ENCODE measurements around the gene PUS10. TPM values are rescaled to one million over a fixed set of nuclear protein-coding genes. Genes with fewer than 3 reads are reported as not detected.

Gene PUS10
- total RNA-seq, 1 experiment from 2014 or later, result 5.2 TPM

- no peak for DNase-seq (ENCODE audit: low read depth, low spot score)
- H3K9me3 ChIP-seq (ENCODE audit: control insufficient read depth, insufficient read depth, low read depth, low read length), result no peaks in the 10 kb centered on the region
- TF ChIP-seq REST (IDR thresholded peaks at IDR 0.05; ENCODE audit: insufficient read depth in 1 of 2, low read depth in 2 of 2, low read length in 1 of 2) (no peak), CTCF (IDR thresholded peaks at IDR 0.05) (no peak), POLR2AphosphoS5 (IDR thresholded peaks at IDR 0.05; ENCODE audit: low read depth, low read length) (no peak)
- ChIA-PET POLR2A (no interaction called here), CTCF (no interaction called here)
- H3K27me3 ChIP-seq (ENCODE audit: control insufficient read depth, insufficient read depth, low read length), result no peaks in the 10 kb centered on the region
- H3K4me1 ChIP-seq (ENCODE audit: control insufficient read depth, insufficient read depth, low read length), result no peaks in the 10 kb centered on the region
- no peak overlapping the region for H3K27ac ChIP-seq (ENCODE audit: low read length)
- intact Hi-C loops (cut with micrococcal nuclease; ENCODE audit: unreplicated experiment), result no loop called here
- no peak overlapping the region for H3K4me3 ChIP-seq (ENCODE audit: low read depth in 2 of 2, low read length in 2 of 2)
- in situ Hi-C loops (cut with HindIII; ENCODE audit: low pct_unique_long_range_greater_than_20kb, low sequenced_read_pairs), result no loop called here
- BruUV-seq (replicated peaks), result no TSS peak
- peak; percentile 56; the same call in 1 of the 2 replicates for ATAC-seq
- H3K36me3 ChIP-seq (ENCODE audit: control insufficient read depth, insufficient read depth, low read length), result no peaks in the 10 kb centered on the region
These were observed 45.0 kb downstream of the PUS10 start for GRCh38 chr2:60972889-60973656.

GRCh38 chr2:60966507-60967405 lies 51.3 kb downstream of the PUS10 start:
- Histone ChIP-seq H3K36me3 (ENCODE audit: control insufficient read depth, insufficient read depth, low read length) (no peaks in the 10 kb centered on the region), H3K27me3 (ENCODE audit: control insufficient read depth, insufficient read depth, low read length) (no peaks in the 10 kb centered on the region), H3K27ac (ENCODE audit: low read length) (no peak overlapping the region), H3K4me3 (ENCODE audit: low read depth in 2 of 2, low read length in 2 of 2) (no peak overlapping the region), H3K9me3 (ENCODE audit: control insufficient read depth, insufficient read depth, low read depth, low read length) (no peaks in the 10 kb centered on the region), H3K4me1 (ENCODE audit: control insufficient read depth, insufficient read depth, low read length) (no peaks in the 10 kb centered on the region)
- intact Hi-C loops (cut with micrococcal nuclease; ENCODE audit: unreplicated experiment) (no loop called here), in situ Hi-C loops (cut with HindIII; ENCODE audit: low pct_unique_long_range_greater_than_20kb, low sequenced_read_pairs) (no loop called here)
- TF ChIP-seq SIN3A (IDR thresholded peaks at IDR 0.05; ENCODE audit: borderline replicate concordance, insufficient read depth, low read depth, low read length) (no peak), REST (IDR thresholded peaks at IDR 0.05; ENCODE audit: insufficient read depth in 1 of 2, low read depth in 2 of 2, low read length in 1 of 2) (no peak), CTCF (IDR thresholded peaks at IDR 0.05) (no peak)
- ATAC-seq (no peak), DNase-seq (ENCODE audit: low read depth, low spot score) (no peak)
- CTCF ChIA-PET, result no interaction called here
- POLR2A ChIA-PET, result interaction anchor here (0.6 to 0.7 kb wide), 2 partner anchors 18 to 158 kb away, joined by 3 read pairs; no protein-coding TSS in a partner anchor
- no TSS peak for BruUV-seq (replicated peaks)
